Nephron progenitor cell (in vitro differentiated cells): ENCODE results near the gene DLG5.

Experiments used
- DNase-seq: peaks from one replicate; pipeline ENCODE4 v3.0.0; 2021
- H3K27ac Mint-ChIP-seq: 2 replicates; pipeline ENCODE4 v1.8.0; 2021; ENCODE audit warnings: mild to moderate bottlenecking, moderate library complexity, mixed read lengths
- H3K27me3 Mint-ChIP-seq: 2 replicates; pipeline ENCODE4 v1.8.0; 2021; ENCODE audit warnings: mild to moderate bottlenecking, low read depth, mixed read lengths; ENCODE audit not compliant: poor library complexity
- H3K36me3 Mint-ChIP-seq: 2 replicates; pipeline ENCODE4 v1.8.0; 2021; ENCODE audit warnings: low read depth, mixed read lengths
- H3K4me1 Mint-ChIP-seq: 2 replicates; pipeline ENCODE4 v1.8.0; 2021; ENCODE audit warnings: mixed read lengths
- H3K4me3 Mint-ChIP-seq: 2 replicates; pipeline ENCODE4 v1.8.0; 2021; ENCODE audit warnings: mild to moderate bottlenecking, moderate library complexity, mixed read lengths
- H3K9me3 Mint-ChIP-seq: 2 replicates; pipeline ENCODE4 v1.8.0; 2021; ENCODE audit warnings: mild to moderate bottlenecking, moderate library complexity, mixed read lengths
- TF ChIP-seq, protein P1 (sequence below): fragments of 200-600 bp; sonication (generic); IDR thresholded peaks from 2 replicates; pipeline ENCODE4 v1.5.0; 2021; ENCODE audit warnings: antibody characterized with exemption

Gene DLG5

DNA sequence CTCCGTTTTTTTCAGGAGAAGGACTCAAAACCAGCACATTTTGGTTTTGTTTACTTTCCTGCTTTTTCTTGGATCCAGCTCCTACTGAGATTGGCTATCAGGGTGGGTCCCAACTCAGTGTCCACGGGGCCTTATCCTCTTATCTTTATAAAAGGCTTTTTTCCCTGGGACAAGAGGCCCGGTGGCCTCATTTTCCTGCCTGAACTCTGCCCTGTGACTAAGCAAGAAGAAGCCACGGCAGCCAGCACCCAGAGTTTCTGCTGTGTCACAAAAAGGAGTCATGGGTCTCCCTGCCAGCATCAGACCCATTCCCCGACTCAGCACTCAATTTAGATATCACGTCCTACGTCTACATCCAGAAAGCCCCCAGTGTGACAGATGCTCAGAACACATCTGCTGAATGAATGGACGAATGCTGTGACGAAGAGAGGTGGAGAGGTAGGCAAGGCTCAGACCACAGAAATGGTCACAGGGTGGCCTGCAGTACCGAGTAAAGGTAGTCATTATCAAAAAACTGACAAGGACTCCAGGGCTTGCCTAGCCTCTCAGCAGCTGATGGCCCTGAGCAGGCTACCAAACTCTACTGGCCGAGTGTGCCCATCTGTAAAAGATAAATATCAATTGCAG is 16.7 kb downstream of the DLG5 start:
- no peak for DNase-seq
- H3K36me3 Mint-ChIP-seq, result peaks cover 11% of the 10 kb centered on the region
- H3K27me3 Mint-ChIP-seq, result no peaks in the 10 kb centered on the region
- TF ChIP-seq, protein P1, sequence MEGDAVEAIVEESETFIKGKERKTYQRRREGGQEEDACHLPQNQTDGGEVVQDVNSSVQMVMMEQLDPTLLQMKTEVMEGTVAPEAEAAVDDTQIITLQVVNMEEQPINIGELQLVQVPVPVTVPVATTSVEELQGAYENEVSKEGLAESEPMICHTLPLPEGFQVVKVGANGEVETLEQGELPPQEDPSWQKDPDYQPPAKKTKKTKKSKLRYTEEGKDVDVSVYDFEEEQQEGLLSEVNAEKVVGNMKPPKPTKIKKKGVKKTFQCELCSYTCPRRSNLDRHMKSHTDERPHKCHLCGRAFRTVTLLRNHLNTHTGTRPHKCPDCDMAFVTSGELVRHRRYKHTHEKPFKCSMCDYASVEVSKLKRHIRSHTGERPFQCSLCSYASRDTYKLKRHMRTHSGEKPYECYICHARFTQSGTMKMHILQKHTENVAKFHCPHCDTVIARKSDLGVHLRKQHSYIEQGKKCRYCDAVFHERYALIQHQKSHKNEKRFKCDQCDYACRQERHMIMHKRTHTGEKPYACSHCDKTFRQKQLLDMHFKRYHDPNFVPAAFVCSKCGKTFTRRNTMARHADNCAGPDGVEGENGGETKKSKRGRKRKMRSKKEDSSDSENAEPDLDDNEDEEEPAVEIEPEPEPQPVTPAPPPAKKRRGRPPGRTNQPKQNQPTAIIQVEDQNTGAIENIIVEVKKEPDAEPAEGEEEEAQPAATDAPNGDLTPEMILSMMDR, result no peak
- no peak overlapping the region for H3K4me3 Mint-ChIP-seq
- no peaks in the 10 kb centered on the region for H3K9me3 Mint-ChIP-seq
- peak overlapping the region; percentile 63 for H3K27ac Mint-ChIP-seq
- H3K4me1 Mint-ChIP-seq, result peaks cover 63% of the 10 kb centered on the region

DNA sequence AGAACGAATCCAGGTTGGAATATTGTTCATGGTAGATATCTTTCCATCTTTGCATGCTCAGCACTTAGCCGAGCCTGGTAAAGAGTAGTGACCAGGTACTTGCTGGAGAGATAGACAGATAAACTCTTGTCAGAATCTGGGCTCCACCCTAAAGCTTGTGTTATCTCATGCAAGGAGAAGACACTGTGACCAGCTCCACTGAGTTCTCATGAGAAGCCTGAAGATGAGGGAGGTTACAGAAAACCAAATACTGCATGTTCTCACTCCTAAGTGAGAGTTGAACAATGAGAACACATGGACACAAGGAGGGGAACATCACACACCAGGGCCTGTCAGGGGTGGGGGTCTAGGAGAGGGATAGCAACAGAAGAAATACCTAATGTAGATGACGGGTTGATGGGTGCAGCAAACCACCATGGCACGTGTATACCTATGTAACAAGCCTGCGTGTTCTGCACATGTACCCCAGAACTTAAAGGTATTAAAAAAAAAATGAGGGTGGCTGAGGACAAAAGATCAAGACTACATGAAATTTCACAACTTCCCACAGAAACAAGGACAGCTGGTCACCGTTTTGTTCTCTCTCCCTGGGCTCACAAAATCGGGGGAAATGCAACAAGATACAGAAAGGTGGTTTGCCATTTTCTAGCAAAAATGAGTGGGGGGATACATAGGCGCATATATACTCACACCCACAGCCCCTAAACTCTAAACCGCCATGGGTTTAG is 17.4 kb downstream of the DLG5 start:
- Mint-ChIP-seq H3K4me1 (peaks cover 57% of the 10 kb centered on the region), H3K9me3 (no peaks in the 10 kb centered on the region), H3K4me3 (no peak overlapping the region), H3K36me3 (peaks cover 16% of the 10 kb centered on the region), H3K27me3 (no peaks in the 10 kb centered on the region), H3K27ac (peak overlapping the region; percentile 80)
- no peak for DNase-seq
- TF ChIP-seq, protein P1, result no peak

DNA sequence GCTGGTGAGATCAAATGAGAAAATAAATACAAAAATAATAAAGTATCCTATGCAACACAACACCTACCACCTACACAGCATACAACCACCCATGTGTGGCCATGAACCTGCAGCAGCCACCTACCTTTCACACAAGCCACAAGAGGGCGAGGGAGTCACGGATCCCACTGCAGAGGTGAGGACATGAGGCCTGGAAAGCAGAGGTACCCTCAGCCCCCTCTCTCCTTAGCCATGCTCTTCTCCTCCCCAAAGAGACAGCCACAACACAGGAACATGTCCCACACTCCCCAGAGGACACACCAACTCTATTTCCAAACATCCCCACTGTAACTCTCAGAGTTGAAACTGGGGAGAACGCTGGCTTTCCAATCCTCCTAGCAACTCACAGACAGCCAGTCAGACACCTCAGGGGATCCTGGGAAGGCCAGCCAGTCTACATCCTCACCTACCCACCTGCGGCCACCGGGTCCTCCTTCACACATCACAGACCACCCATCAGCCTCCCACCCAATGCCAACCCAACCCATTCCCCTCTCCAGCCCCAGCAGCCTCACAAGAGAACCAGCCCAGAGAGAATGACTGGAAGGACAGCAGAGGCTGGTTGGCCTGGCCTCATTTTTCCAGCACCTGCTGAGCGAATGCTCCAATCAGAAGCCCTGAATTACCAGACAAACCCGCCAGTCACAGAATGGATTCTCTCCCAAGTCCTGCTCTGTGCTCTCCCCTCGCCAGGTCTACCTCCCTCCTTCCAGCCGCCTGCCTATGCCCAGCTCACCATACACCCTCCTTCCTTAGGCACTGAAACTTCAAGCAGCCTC is 18.4 kb downstream of the DLG5 start:
- Mint-ChIP-seq H3K36me3 (peaks cover 22% of the 10 kb centered on the region), H3K27ac (peak overlapping the region; percentile 37), H3K4me1 (peaks cover 47% of the 10 kb centered on the region), H3K4me3 (no peak overlapping the region), H3K27me3 (no peaks in the 10 kb centered on the region), H3K9me3 (no peaks in the 10 kb centered on the region)
- DNase-seq, result no peak
- TF ChIP-seq, protein P1, result peak; percentile 27

DNA sequence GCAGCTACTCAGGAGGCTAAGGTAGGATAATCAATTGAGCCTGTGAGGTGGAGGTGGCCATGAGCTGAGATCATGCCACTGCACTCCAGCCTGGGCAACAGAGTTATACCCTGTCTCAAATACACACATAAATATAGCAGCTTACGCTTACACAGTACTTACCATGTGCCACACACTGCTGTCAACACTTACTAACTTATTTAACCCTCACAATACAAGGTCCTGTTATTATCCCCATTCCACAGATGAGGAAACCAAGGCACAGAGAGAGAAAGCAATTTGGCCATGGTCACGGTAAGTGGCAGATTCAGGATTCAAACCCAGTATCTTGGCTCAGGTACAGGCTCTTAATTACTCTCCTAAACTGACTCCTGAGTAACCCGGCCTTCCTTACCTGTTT is 19.1 kb downstream of the DLG5 start:
- TF ChIP-seq, protein P1, result no peak
- Mint-ChIP-seq H3K4me3 (no peak overlapping the region), H3K9me3 (no peaks in the 10 kb centered on the region), H3K36me3 (peaks cover 22% of the 10 kb centered on the region), H3K4me1 (peaks cover 45% of the 10 kb centered on the region), H3K27ac (no peak overlapping the region), H3K27me3 (no peaks in the 10 kb centered on the region)
- no peak for DNase-seq

DNA sequence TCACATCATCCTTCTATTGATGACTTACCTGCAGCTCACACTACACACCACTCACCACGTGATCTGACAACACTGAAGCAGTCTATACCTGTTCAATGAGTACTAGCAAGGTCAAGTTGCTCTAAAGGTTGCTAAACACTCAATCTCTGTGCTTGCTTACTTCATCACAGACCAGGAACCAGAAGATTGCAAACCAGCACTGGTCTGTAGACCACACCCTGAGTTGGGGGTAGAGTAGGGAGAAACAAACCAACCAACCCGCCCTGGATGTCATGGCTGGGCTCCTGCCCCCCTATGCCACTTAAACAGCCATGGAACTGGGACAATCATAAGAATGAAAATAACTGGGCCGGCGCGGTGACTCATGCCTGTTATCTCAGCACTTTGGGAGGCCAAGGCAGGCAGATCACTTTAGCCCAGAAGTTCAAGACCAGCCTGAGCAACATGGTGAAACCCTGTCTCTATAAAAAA is 19.6 kb downstream of the DLG5 start:
- Mint-ChIP-seq H3K27ac (peak overlapping the region; percentile 19), H3K27me3 (no peaks in the 10 kb centered on the region), H3K36me3 (peaks cover 27% of the 10 kb centered on the region), H3K9me3 (no peaks in the 10 kb centered on the region), H3K4me3 (no peak overlapping the region), H3K4me1 (peaks cover 49% of the 10 kb centered on the region)
- TF ChIP-seq, protein P1, result no peak
- no peak for DNase-seq
